ENCODE measurements around the gene C22orf23.

Gene C22orf23

GRCh38 chr22:37896181-37896592 is 57.2 kb downstream of the C22orf23 start:
- no peak for DNase-seq

GRCh38 chr22:37894939-37895670 is 58.3 kb downstream of the C22orf23 start:
- DNase-seq: no peak

- no peak for DNase-seq
Observed at GRCh38 chr22:37893583-37893983, 59.8 kb downstream of the C22orf23 start.
